Endodermal cell (in vitro differentiated cells): ENCODE results near the gene DNAJC19. TPM values are rescaled to one million over a fixed set of nuclear protein-coding genes. Genes with fewer than 3 reads are reported as not detected.

Experiments
- DNase-seq: peaks from one replicate; pipeline ENCODE4 v3.0.0-alpha.2; 2017
- H3K27ac ChIP-seq: 2 replicates; pipeline ENCODE4 v1.5.1; 2013; ENCODE audit warnings: mild to moderate bottlenecking, low read depth, low read length, moderate library complexity
- H3K27me3 ChIP-seq: 2 replicates; pipeline ENCODE4 v1.6.1; 2013; ENCODE audit warnings: mild to moderate bottlenecking, low read length, moderate library complexity; ENCODE audit not compliant: insufficient read depth, control insufficient read depth, poor library complexity, severe bottlenecking
- H3K36me3 ChIP-seq: 2 replicates; pipeline ENCODE4 v1.7.0; 2013; ENCODE audit warnings: mild to moderate bottlenecking, low read length, moderate library complexity; ENCODE audit not compliant: control insufficient read depth, insufficient read depth
- H3K4me1 ChIP-seq: one replicate; pipeline ENCODE4 v1.7.0; 2013; ENCODE audit warnings: low read length; ENCODE audit not compliant: control insufficient read depth, insufficient read depth
- H3K4me3 ChIP-seq: 2 replicates; pipeline ENCODE4 v1.5.1; 2013; ENCODE audit warnings: mild to moderate bottlenecking, low read length, moderate library complexity
- H3K9ac ChIP-seq: 2 replicates; pipeline ENCODE4 v1.6.1; 2013; ENCODE audit warnings: mild to moderate bottlenecking, low read length, moderate library complexity; ENCODE audit not compliant: poor library complexity, severe bottlenecking; ENCODE audit errors: extremely low read depth
- H3K9me3 ChIP-seq: 2 replicates; pipeline ENCODE4 v1.6.1; 2013; ENCODE audit warnings: mild to moderate bottlenecking, low read length, moderate library complexity; ENCODE audit not compliant: control insufficient read depth
- H3K27ac Mint-ChIP-seq: 2 replicates; pipeline ENCODE4 v1.8.0; 2020; ENCODE audit warnings: mixed read lengths
- H3K27me3 Mint-ChIP-seq: 2 replicates; pipeline ENCODE4 v1.8.0; 2021; ENCODE audit warnings: mild to moderate bottlenecking, mixed read lengths; ENCODE audit not compliant: insufficient read depth
- H3K36me3 Mint-ChIP-seq: 2 replicates; pipeline ENCODE4 v1.8.0; 2020; ENCODE audit warnings: low read depth, mixed read lengths
- H3K4me1 Mint-ChIP-seq: 2 replicates; pipeline ENCODE4 v1.8.0; 2020; ENCODE audit warnings: mixed read lengths
- H3K4me3 Mint-ChIP-seq: 2 replicates; pipeline ENCODE4 v1.8.0; 2020; ENCODE audit warnings: mild to moderate bottlenecking, moderate library complexity, mixed read lengths
- H3K9me3 Mint-ChIP-seq: 2 replicates; pipeline ENCODE4 v1.8.0; 2020; ENCODE audit warnings: mild to moderate bottlenecking, mixed read lengths
- WGBS, 2 experiments: methylation state at CpG; one replicate each; pipeline versions ENCODE4 v1.1.5 to v1.1.7; 2013; ENCODE audit warnings: missing lambda C conversion rate in 2 of 2, mixed read lengths in 1 of 2; ENCODE audit not compliant: insufficient coverage in 1 of 2, insufficient read length in 1 of 2; 5-methylcytosine and 5-hydroxymethylcytosine counted together
- total RNA-seq, 2 donors: library from RNA; stranded (reverse); fragmentation: NEBNext Ultra II Directional in 1 of 2; extraction: Animal tissue kit (Norgen Biotek cat#: 25700) in 1 of 2; gene quantifications; 2 replicates in 1 of 2; 3 replicates in 1 of 2; pipeline ENCODE4 v1.2.1, GENCODE V29; 2021
- TF ChIP-seq, protein P1 (sequence below): fragments of 200-600 bp; sonication (generic); conservative IDR thresholded peaks from 2 replicates; pipeline ENCODE4 v1.5.0; 2021; ENCODE audit warnings: antibody characterized with exemption, mild to moderate bottlenecking

Gene DNAJC19
- total RNA-seq, 2 donors from 2014 or later, result 60.1 to 70.2 TPM

DNA sequence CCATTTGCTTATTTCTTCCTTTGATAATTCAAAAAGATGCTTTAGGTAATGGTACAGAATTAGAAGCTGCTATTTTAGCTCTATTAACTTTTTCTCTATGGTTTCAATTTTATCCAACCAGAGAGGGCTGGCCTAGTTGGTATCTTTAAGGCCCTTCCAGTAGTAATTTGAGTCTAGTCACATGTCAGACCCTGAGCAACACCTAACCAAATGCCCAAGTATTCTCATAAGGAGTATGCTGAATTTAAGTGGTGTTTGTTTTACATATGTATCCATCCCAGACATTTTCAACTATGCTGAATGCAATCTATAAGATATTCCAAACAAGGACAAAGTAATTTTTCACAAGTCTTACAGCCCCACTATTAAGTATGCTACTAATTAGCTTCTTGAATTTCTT lies 9.6 kb downstream of the DNAJC19 start:
- H3K9me3 Mint-ChIP-seq, result no peaks in the 10 kb centered on the region
- Histone ChIP-seq H3K4me3 (no peak overlapping the region), H3K27ac (no peak overlapping the region), H3K4me1 (no peaks in the 10 kb centered on the region), H3K36me3 (peaks cover 70% of the 10 kb centered on the region), H3K9me3 (no peaks in the 10 kb centered on the region), H3K9ac (no peak overlapping the region), H3K27me3 (no peaks in the 10 kb centered on the region)
- H3K27ac Mint-ChIP-seq, result no peak overlapping the region
- no peak overlapping the region for H3K4me3 Mint-ChIP-seq
- no peaks in the 10 kb centered on the region for H3K27me3 Mint-ChIP-seq
- no peak for DNase-seq
- peaks cover 21% of the 10 kb centered on the region for H3K36me3 Mint-ChIP-seq
- TF ChIP-seq, protein P1, sequence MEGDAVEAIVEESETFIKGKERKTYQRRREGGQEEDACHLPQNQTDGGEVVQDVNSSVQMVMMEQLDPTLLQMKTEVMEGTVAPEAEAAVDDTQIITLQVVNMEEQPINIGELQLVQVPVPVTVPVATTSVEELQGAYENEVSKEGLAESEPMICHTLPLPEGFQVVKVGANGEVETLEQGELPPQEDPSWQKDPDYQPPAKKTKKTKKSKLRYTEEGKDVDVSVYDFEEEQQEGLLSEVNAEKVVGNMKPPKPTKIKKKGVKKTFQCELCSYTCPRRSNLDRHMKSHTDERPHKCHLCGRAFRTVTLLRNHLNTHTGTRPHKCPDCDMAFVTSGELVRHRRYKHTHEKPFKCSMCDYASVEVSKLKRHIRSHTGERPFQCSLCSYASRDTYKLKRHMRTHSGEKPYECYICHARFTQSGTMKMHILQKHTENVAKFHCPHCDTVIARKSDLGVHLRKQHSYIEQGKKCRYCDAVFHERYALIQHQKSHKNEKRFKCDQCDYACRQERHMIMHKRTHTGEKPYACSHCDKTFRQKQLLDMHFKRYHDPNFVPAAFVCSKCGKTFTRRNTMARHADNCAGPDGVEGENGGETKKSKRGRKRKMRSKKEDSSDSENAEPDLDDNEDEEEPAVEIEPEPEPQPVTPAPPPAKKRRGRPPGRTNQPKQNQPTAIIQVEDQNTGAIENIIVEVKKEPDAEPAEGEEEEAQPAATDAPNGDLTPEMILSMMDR, result no peak
- H3K4me1 Mint-ChIP-seq, result peaks cover 3% of the 10 kb centered on the region

DNA sequence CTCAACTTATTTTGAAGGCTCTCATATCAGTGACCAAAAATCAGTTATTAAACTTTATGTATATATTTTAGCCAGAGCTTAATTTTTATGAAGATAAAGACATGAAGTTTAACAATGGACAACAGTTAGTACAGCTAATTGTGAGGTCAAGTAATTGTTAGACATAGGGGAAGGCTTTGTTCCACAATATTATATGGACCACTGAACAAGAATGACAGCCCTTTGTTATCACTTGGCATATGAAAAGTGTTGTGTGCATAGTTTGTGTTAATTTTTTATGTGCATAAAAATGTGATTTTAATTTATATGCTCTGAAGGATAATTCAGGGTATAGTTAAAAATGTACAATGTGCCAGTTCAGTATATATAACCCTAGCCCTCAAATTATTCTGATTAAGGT lies 12.0 kb downstream of the DNAJC19 start:
- no peaks in the 10 kb centered on the region for H3K9me3 Mint-ChIP-seq
- Histone ChIP-seq H3K4me3 (no peak overlapping the region), H3K4me1 (no peaks in the 10 kb centered on the region), H3K9me3 (no peaks in the 10 kb centered on the region), H3K36me3 (peaks cover 80% of the 10 kb centered on the region), H3K27me3 (no peaks in the 10 kb centered on the region), H3K27ac (no peak overlapping the region), H3K9ac (no peak overlapping the region)
- H3K27me3 Mint-ChIP-seq, result no peaks in the 10 kb centered on the region
- H3K27ac Mint-ChIP-seq, result no peak overlapping the region
- DNase-seq, result no peak
- no peak overlapping the region for H3K4me3 Mint-ChIP-seq
- H3K36me3 Mint-ChIP-seq, result peaks cover 31% of the 10 kb centered on the region
- peaks cover 3% of the 10 kb centered on the region for H3K4me1 Mint-ChIP-seq
- TF ChIP-seq, protein P1, result no peak

DNA sequence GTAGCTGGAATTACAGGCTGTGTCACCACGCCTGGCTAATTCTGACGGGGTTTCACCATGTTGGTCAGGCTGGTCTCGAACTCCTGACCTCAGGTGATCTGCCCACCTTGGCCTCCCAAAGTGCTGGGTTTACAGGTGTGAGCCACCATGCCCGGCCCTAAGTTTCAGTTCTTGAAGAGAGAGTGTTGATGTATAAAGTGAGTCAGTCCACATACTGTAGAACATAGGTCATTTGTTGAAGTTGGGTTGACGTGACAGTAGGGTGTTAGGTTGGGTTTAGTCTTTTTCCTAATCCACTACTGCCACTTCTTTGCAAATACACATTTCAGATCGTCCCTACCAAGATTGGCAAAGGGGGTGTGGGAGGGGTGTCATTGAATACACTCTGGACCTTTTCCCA lies 15.2 kb downstream of the DNAJC19 start:
- H3K9me3 ChIP-seq, result no peaks in the 10 kb centered on the region
- Mint-ChIP-seq H3K4me3 (no peak overlapping the region), H3K36me3 (peaks cover 44% of the 10 kb centered on the region), H3K4me1 (no peaks in the 10 kb centered on the region), H3K9me3 (no peaks in the 10 kb centered on the region), H3K27ac (no peak overlapping the region), H3K27me3 (no peaks in the 10 kb centered on the region)
- no peaks in the 10 kb centered on the region for H3K27me3 ChIP-seq
- H3K9ac ChIP-seq, result no peak overlapping the region
- no peaks in the 10 kb centered on the region for H3K4me1 ChIP-seq
- TF ChIP-seq, protein P1, result no peak
- no peak for DNase-seq
- H3K4me3 ChIP-seq, result no peak overlapping the region
- H3K27ac ChIP-seq, result no peak overlapping the region
- peaks cover 97% of the 10 kb centered on the region for H3K36me3 ChIP-seq
- WGBS, 2 experiments, result 91 to 98% methylated on average over 4 to 5 of the region's 6 CpGs
